ENCODE measurements around the gene BCOR.

- TF ChIP-seq CTCF (IDR thresholded peaks at IDR 0.05; ENCODE audit: insufficient read depth, low read length) (no peak), POLR2AphosphoS5 (IDR thresholded peaks at IDR 0.05; ENCODE audit: low read depth) (no peak), REST (IDR thresholded peaks at IDR 0.05; ENCODE audit: insufficient replicate concordance, low read depth) (no peak), GABPA (IDR thresholded peaks at IDR 0.05; ENCODE audit: low read depth) (no peak), SPI1 (IDR thresholded peaks at IDR 0.05; ENCODE audit: borderline replicate concordance, low read depth) (no peak)
These were observed 35.8 kb downstream of the BCOR start for GRCh38 chrX:40061871-40062524.
